CD14-positive monocyte (primary cell): ENCODE measurements around the gene CTDNEP1. TPM values are rescaled to one million over a fixed set of nuclear protein-coding genes. Genes with fewer than 3 reads are reported as not detected.

Experiments used
- DNase-seq, 3 donors: peaks; one replicate each; pipeline ENCODE4 v3.0.0-alpha.2; 2011 to 2022
- H2AFZ ChIP-seq: 2 replicates; pipeline ENCODE4 v1.6.0; 2012; ENCODE audit warnings: mild to moderate bottlenecking, low read depth, low read length, inconsistent platforms; ENCODE audit not compliant: insufficient read depth, poor library complexity, severe bottlenecking
- H3K27ac ChIP-seq, 2 donors: 1 replicate in 1 of 2; 2 replicates in 1 of 2; pipeline ENCODE4 v1.5.1; 2012 to 2013; ENCODE audit warnings: low read length in 2 of 2, control low read depth in 1 of 2, inconsistent platforms in 1 of 2, low read depth in 1 of 2, mild to moderate bottlenecking in 1 of 2
- H3K27me3 ChIP-seq, 2 donors: one replicate each; pipeline versions ENCODE4 v1.6.0 to v1.6.1; 2011 to 2013; ENCODE audit warnings: low read length in 2 of 2; ENCODE audit not compliant: control insufficient read depth in 2 of 2, insufficient read depth in 2 of 2
- H3K36me3 ChIP-seq, 2 donors: replicated peaks in 1 of 2; 1 replicate in 1 of 2; 2 replicates in 1 of 2; pipeline versions ENCODE4 v1.5.1 to v1.6.1; 2012 to 2013; ENCODE audit warnings: low read length in 2 of 2, control low read depth in 1 of 2, inconsistent platforms in 1 of 2, mild to moderate bottlenecking in 1 of 2; ENCODE audit not compliant: insufficient read depth in 2 of 2, control insufficient read depth in 1 of 2
- H3K4me1 ChIP-seq, 2 donors: 1 replicate in 1 of 2; 2 replicates in 1 of 2; pipeline versions ENCODE4 v1.5.1 to v1.6.1; 2012 to 2013; ENCODE audit warnings: low read length in 2 of 2, control low read depth in 1 of 2, inconsistent platforms in 1 of 2, mild to moderate bottlenecking in 1 of 2, moderate library complexity in 1 of 2; ENCODE audit not compliant: insufficient read depth in 2 of 2, control insufficient read depth in 1 of 2
- H3K4me2 ChIP-seq: replicated peaks from 2 replicates; pipeline ENCODE3; 2012; ENCODE audit warnings: low read length, moderate library complexity, mild to moderate bottlenecking; ENCODE audit not compliant: poor library complexity, severe bottlenecking; ENCODE audit errors: extremely low read depth
- H3K4me3 ChIP-seq, 3 experiments: fragments of 200-600 bp in 1 of 3; sonication (generic) in 1 of 3; replicated peaks in 1 of 3; 1 replicate in 2 of 3; 2 replicates in 1 of 3; pipeline ENCODE4 v1.5.1; 2011 to 2013; ENCODE audit warnings: low read length in 3 of 3, mild to moderate bottlenecking in 3 of 3, control low read depth in 2 of 3, low read depth in 2 of 3, inconsistent platforms in 1 of 3, moderate library complexity in 1 of 3
- H3K79me2 ChIP-seq: 2 replicates; pipeline ENCODE4 v1.6.0; 2012; ENCODE audit warnings: mild to moderate bottlenecking, control low read depth, inconsistent platforms, low read length, moderate library complexity; ENCODE audit not compliant: insufficient read depth
- H3K9ac ChIP-seq: 2 replicates; pipeline ENCODE4 v1.6.0; 2017; ENCODE audit warnings: low read length, mild to moderate bottlenecking; ENCODE audit not compliant: insufficient read depth, poor library complexity, severe bottlenecking
- H3K9me3 ChIP-seq, 2 donors: replicated peaks in 1 of 2; 1 replicate in 1 of 2; 2 replicates in 1 of 2; pipeline versions ENCODE4 v1.5.1 to v1.6.1; 2012 to 2013; ENCODE audit warnings: low read length in 2 of 2, control low read depth in 1 of 2; ENCODE audit not compliant: control insufficient read depth in 1 of 2, insufficient read depth in 1 of 2
- H4K20me1 ChIP-seq: 2 replicates; pipeline ENCODE4 v1.6.0; 2012; ENCODE audit warnings: mild to moderate bottlenecking, low read length, control low read depth, moderate library complexity; ENCODE audit not compliant: insufficient read depth
- H3K27ac Mint-ChIP-seq, 7 donors: one replicate each; pipeline ENCODE4 v1.8.0; 2020; ENCODE audit warnings: mild to moderate bottlenecking in 7 of 7, mixed read lengths in 7 of 7, moderate library complexity in 6 of 7, inconsistent platforms in 2 of 7
- H3K27me3 Mint-ChIP-seq, 3 donors: one replicate each; pipeline ENCODE4 v1.8.0; 2021 to 2022; ENCODE audit warnings: low read depth in 3 of 3, mild to moderate bottlenecking in 3 of 3, mixed read lengths in 3 of 3, moderate library complexity in 3 of 3, inconsistent platforms in 1 of 3
- H3K36me3 Mint-ChIP-seq, 2 donors: one replicate each; pipeline ENCODE4 v1.8.0; 2020; ENCODE audit warnings: mixed read lengths in 2 of 2, inconsistent platforms in 1 of 2, mild to moderate bottlenecking in 1 of 2
- H3K4me1 Mint-ChIP-seq: one replicate; pipeline ENCODE4 v1.8.0; 2020; ENCODE audit warnings: mild to moderate bottlenecking, mixed read lengths
- H3K4me3 Mint-ChIP-seq, 2 donors: one replicate each; pipeline ENCODE4 v1.8.0; 2020; ENCODE audit warnings: mild to moderate bottlenecking in 2 of 2, mixed read lengths in 2 of 2, moderate library complexity in 1 of 2
- H3K9me3 Mint-ChIP-seq, 7 donors: one replicate each; pipeline ENCODE4 v1.8.0; 2020 to 2022; ENCODE audit warnings: mixed read lengths in 7 of 7, mild to moderate bottlenecking in 6 of 7, moderate library complexity in 6 of 7, inconsistent platforms in 2 of 7
- CTCF ChIP-seq: fragments of 200-600 bp; IDR thresholded peaks from one replicate; pipeline ENCODE4 v1.8.0; 2022; ENCODE audit warnings: antibody characterized with exemption, mild to moderate bottlenecking
- WGBS: methylation state at CpG from one replicate; pipeline ENCODE4 v1.1.5; 2013; ENCODE audit warnings: missing lambda C conversion rate; ENCODE audit not compliant: insufficient coverage; 5-methylcytosine and 5-hydroxymethylcytosine counted together
- intact Hi-C, 2 donors: fragments of 100-400 bp; cut with micrococcal nuclease; formaldehyde crosslinking; loops; one replicate each; pipeline versions ENCODE4 v1.15.0 to v1.15.1; 2023
- polyA plus RNA-seq, 3 donors: library from polyadenylated mRNA; depleted of rRNA in 1 of 3; unstranded in 2 of 3; stranded (reverse) in 1 of 3; fragments of 300-500 nt in 2 of 3; fragments of >200 nt in 1 of 3; fragmentation: Illumina TruSeq in 2 of 3; gene quantifications; 1 replicate in 2 of 3; 2 replicates in 1 of 3; pipeline ENCODE4 v1.2.3, GENCODE V29; 2012 to 2021

The CTDNEP1 gene
- polyA plus RNA-seq, 3 donors, result 29.5 to 198 (median 38.3) TPM

- Mint-ChIP-seq H3K4me1 (peaks cover 28% of the 10 kb centered on the region), H3K4me3 (peak overlapping the region; percentile 79 to 87), H3K27ac (peak overlapping the region; percentile 55 to 98 (median 94)), H3K9me3 (no peaks in the 10 kb centered on the region), H3K27me3 (peaks cover 1 to 10% (median 1%) of the 10 kb centered on the region in 3 donors), H3K36me3 (peaks cover 31 to 52% of the 10 kb centered on the region in 2 donors)
- peak overlapping the region; percentile 82 for H3K4me2 ChIP-seq
- H3K4me1 ChIP-seq, result peaks cover 15 to 17% of the 10 kb centered on the region in 2 donors
- no peaks in the 10 kb centered on the region for H3K27me3 ChIP-seq
- peak overlapping the region; percentile 9 to 78 (median 54) for H3K4me3 ChIP-seq
- WGBS, result 83% methylated on average over 8 of the region's 15 CpGs
- H2AFZ ChIP-seq, result no peak overlapping the region
- H3K9ac ChIP-seq, result peak overlapping the region; percentile 62
- no peak for TF ChIP-seq CTCF
- peak overlapping the region; percentile 60 to 79 for H3K27ac ChIP-seq
- peak in 1 of 3 donors; percentile 15 for DNase-seq
- H3K79me2 ChIP-seq, result peaks cover 15% of the 10 kb centered on the region
- peaks cover 28 to 34% of the 10 kb centered on the region in 2 donors for H3K36me3 ChIP-seq
- intact Hi-C loops, result no loop called here
- H4K20me1 ChIP-seq, result peaks cover 26% of the 10 kb centered on the region
- no peaks in the 10 kb centered on the region for H3K9me3 ChIP-seq
Measured at GRCh38 chr17:7204336-7204735, 47.2 kb downstream of the CTDNEP1 start.

- WGBS, result 96% methylated on average over 14 of the region's 16 CpGs
- H3K9me3 ChIP-seq, result no peaks in the 10 kb centered on the region
Measured at GRCh38 chr17:7203391-7203790, 48.1 kb downstream of the CTDNEP1 start.

More at GRCh38 chr17:7203391-7203790, 48.1 kb downstream of the CTDNEP1 start:
- TF ChIP-seq CTCF, result no peak
- Histone ChIP-seq H3K4me3 (no peak overlapping the region), H3K79me2 (peaks cover 6% of the 10 kb centered on the region), H3K4me1 (peaks cover 15 to 17% of the 10 kb centered on the region in 2 donors), H2AFZ (no peak overlapping the region), H3K27me3 (no peaks in the 10 kb centered on the region), H3K36me3 (peaks cover 28 to 34% of the 10 kb centered on the region in 2 donors), H4K20me1 (peaks cover 17% of the 10 kb centered on the region), H3K4me2 (no peak overlapping the region), H3K9ac (no peak overlapping the region), H3K27ac (no peak overlapping the region)
- Mint-ChIP-seq H3K4me3 (peak overlapping the region in 1 of 2 donors; percentile 35), H3K9me3 (no peaks in the 10 kb centered on the region), H3K27me3 (peaks cover 1 to 10% (median 1%) of the 10 kb centered on the region in 3 donors), H3K27ac (peak overlapping the region in 6 of 7 donors; percentile 74 to 98 (median 90)), H3K4me1 (peaks cover 28% of the 10 kb centered on the region), H3K36me3 (peaks cover 31 to 56% of the 10 kb centered on the region in 2 donors)
- intact Hi-C loops, result no loop called here
- DNase-seq, result no peak
